HepG2 (cell line): ENCODE data around the gene B3GNT7. TPM values are rescaled to one million over a fixed set of nuclear protein-coding genes. Genes with fewer than 3 reads are reported as not detected.

Experiments
- BORCS8-MEF2B ChIP-seq: sonication (generic); formaldehyde crosslinking; IDR thresholded peaks from 2 replicates; pipeline ENCODE4 v1.8.0; 2022; ENCODE audit warnings: mild to moderate bottlenecking, missing genetic modification reagents
- ELF4 ChIP-seq: sonication (generic); formaldehyde crosslinking; IDR thresholded peaks from 2 replicates; pipeline ENCODE4 v1.5.0; 2020; ENCODE audit warnings: missing genetic modification reagents, mild to moderate bottlenecking, moderate library complexity, borderline replicate concordance
- FOSL1 ChIP-seq: sonication (generic); formaldehyde crosslinking; IDR thresholded peaks from 2 replicates; pipeline ENCODE4 v1.9.0; 2021; ENCODE audit warnings: missing genetic modification reagents, borderline replicate concordance
- HIC2 ChIP-seq: sonication (generic); formaldehyde crosslinking; IDR thresholded peaks from 2 replicates; pipeline ENCODE4 v1.9.0; 2022; ENCODE audit warnings: low read depth, missing genetic modification reagents
- IRF2 ChIP-seq: IDR thresholded peaks from 2 replicates; pipeline ENCODE4 v1.6.1; 2018; ENCODE audit warnings: missing genetic modification reagents, missing compliant biosample characterization
- KDM2A ChIP-seq: sonication (generic); formaldehyde crosslinking; IDR thresholded peaks from 2 replicates; pipeline ENCODE4 v1.4.0; 2020; ENCODE audit warnings: low read depth, missing genetic modification reagents, borderline replicate concordance
- KDM5B ChIP-seq: sonication (generic); formaldehyde crosslinking; IDR thresholded peaks from 2 replicates; pipeline ENCODE4 v1.4.0; 2020; ENCODE audit warnings: missing genetic modification reagents, mild to moderate bottlenecking, borderline replicate concordance
- MXD3 ChIP-seq: IDR thresholded peaks from 2 replicates; pipeline ENCODE4 v1.6.1; 2016; ENCODE audit warnings: mild to moderate bottlenecking, missing biosample characterization, missing genetic modification reagents
- PATZ1 ChIP-seq: sonication (generic); formaldehyde crosslinking; IDR thresholded peaks from 2 replicates; pipeline ENCODE4 v1.4.0; 2020; ENCODE audit warnings: missing genetic modification reagents
- SNAPC2 ChIP-seq: sonication (generic); formaldehyde crosslinking; IDR thresholded peaks from 2 replicates; pipeline ENCODE4 v1.8.1; 2022; ENCODE audit warnings: mild to moderate bottlenecking, missing genetic modification reagents
- SNRNP70 ChIP-seq: fragments of 200-400 bp; formaldehyde crosslinking; IDR thresholded peaks from 2 replicates; pipeline ENCODE4 v1.6.1; 2017; ENCODE audit warnings: mild to moderate bottlenecking, low read depth, low read length, moderate library complexity
- SPEN ChIP-seq: sonication (generic); formaldehyde crosslinking; IDR thresholded peaks from 2 replicates; pipeline ENCODE4 v1.5.1; 2020; ENCODE audit warnings: low read depth, mild to moderate bottlenecking, missing genetic modification reagents
- ZNF660 ChIP-seq: sonication (generic); formaldehyde crosslinking; IDR thresholded peaks from 2 replicates; pipeline ENCODE4 v1.5.1; 2020; ENCODE audit warnings: mild to moderate bottlenecking, low read depth, missing genetic modification reagents, borderline replicate concordance
- ZNF737 ChIP-seq: sonication (generic); formaldehyde crosslinking; IDR thresholded peaks from 2 replicates; pipeline ENCODE4 v1.5.0; 2020; ENCODE audit warnings: missing genetic modification reagents, mild to moderate bottlenecking, borderline replicate concordance
- polyA plus RNA-seq, 8 experiments: library from polyadenylated mRNA; depleted of rRNA in 3 of 8; stranded (reverse) in 7 of 8; unstranded in 1 of 8; fragments of >200 nt; fragmentation: Illumina TruSeq in 4 of 8; extraction: Trizol in 4 of 8; gene quantifications; 2 replicates each; pipeline versions ENCODE4 v1.2.1 to v1.2.3, GENCODE V29; 2011 to 2016; ENCODE audit warnings: low read depth in 4 of 8, missing spikeins in 1 of 8, mixed read lengths in 1 of 8; ENCODE audit not compliant: insufficient read depth in 1 of 8
- total RNA-seq, 5 experiments: library from RNA; depleted of rRNA; stranded (reverse); fragments of >200 nt; fragmentation: Illumina TruSeq; extraction: Trizol; gene quantifications; 2 replicates each; pipeline ENCODE4 v1.2.3, GENCODE V29; 2016; ENCODE audit warnings: low read depth in 1 of 5
- TF ChIP-seq, protein P1 (sequence below): sonication (generic); formaldehyde crosslinking; IDR thresholded peaks from 2 replicates; pipeline ENCODE4 v1.4.0; 2020; ENCODE audit warnings: missing genetic modification reagents, borderline replicate concordance
- TF ChIP-seq, protein P2 (sequence below): sonication (generic); formaldehyde crosslinking; IDR thresholded peaks from 2 replicates; pipeline ENCODE4 v1.4.0; 2020; ENCODE audit warnings: mild to moderate bottlenecking, missing genetic modification reagents

The B3GNT7 gene
- total and polyA plus RNA-seq, 2 of the 13 experiments (the other 11 are each of a cell fraction or from before 2014, with no cell fraction given): 0.04 to 0.24 TPM

DNA sequence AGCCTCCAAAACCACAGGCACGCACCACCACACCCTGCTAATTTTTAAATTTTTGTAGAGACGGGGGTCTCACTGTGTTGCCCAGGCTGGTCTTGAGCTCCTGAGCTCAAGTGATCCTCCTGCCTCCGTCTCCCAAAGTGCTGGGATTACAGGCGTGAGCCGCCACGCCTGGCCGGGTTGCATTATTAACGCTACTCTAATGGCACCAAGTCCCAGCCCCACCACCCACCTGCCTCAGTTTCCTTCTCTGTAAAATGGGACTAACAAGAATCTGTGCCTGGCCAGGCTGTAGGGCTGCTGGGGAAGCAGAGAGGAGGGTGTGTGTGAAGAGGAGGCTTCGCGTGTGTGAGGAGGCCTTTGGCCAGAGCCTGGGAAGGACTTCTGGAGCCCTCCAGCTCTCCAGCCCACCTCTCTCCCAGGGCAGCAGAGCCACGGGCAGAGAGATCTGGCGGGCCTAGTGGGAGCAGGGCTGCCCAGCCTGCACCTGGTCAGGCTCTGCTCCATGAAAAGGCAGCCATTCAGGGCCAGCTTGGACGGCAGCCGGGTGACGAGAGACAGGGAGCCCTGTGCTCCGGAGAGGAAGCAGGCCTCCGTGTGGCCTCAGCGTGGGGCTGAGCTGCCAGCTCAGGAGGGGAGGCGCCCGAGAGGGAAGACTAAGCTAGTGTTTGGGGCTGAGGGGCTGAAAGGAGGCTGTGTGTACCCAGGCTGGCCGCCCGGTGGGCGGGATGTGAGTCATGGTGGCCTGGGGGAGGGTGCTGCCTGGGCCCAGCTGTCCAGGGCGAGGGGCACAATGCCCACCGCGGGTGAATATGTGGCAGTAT lies 7.4 kb upstream of the B3GNT7 start (continued):
- TF ChIP-seq, protein P1, sequence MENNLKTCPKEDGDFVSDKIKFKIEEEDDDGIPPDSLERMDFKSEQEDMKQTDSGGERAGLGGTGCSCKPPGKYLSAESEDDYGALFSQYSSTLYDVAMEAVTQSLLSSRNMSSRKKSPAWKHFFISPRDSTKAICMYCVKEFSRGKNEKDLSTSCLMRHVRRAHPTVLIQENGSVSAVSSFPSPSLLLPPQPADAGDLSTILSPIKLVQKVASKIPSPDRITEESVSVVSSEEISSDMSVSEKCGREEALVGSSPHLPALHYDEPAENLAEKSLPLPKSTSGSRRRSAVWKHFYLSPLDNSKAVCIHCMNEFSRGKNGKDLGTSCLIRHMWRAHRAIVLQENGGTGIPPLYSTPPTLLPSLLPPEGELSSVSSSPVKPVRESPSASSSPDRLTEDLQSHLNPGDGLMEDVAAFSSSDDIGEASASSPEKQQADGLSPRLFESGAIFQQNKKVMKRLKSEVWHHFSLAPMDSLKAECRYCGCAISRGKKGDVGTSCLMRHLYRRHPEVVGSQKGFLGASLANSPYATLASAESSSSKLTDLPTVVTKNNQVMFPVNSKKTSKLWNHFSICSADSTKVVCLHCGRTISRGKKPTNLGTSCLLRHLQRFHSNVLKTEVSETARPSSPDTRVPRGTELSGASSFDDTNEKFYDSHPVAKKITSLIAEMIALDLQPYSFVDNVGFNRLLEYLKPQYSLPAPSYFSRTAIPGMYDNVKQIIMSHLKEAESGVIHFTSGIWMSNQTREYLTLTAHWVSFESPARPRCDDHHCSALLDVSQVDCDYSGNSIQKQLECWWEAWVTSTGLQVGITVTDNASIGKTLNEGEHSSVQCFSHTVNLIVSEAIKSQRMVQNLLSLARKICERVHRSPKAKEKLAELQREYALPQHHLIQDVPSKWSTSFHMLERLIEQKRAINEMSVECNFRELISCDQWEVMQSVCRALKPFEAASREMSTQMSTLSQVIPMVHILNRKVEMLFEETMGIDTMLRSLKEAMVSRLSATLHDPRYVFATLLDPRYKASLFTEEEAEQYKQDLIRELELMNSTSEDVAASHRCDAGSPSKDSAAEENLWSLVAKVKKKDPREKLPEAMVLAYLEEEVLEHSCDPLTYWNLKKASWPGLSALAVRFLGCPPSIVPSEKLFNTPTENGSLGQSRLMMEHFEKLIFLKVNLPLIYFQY (CRISPR knock-in tag): no peak
- TF ChIP-seq SPEN (CRISPR knock-in tag) (0 out of 2 replicates have a peak, but pooled peaks have one; percentile 40), PATZ1 (CRISPR knock-in tag) (0 out of 2 replicates have a peak, but pooled peaks have one; percentile 20), ZNF660 (no peak), SNRNP70 (no peak), KDM2A (peak; percentile 64; the same call in 1 of the 2 replicates), ELF4 (CRISPR knock-in tag) (no peak), HIC2 (CRISPR knock-in tag) (peak; percentile 91; the same call in 1 of the 2 replicates), KDM5B (CRISPR knock-in tag) (peak; percentile 91; the same call in 1 of the 2 replicates), FOSL1 (CRISPR knock-in tag) (0 out of 2 replicates have a peak, but pooled peaks have one; percentile 40), MXD3 (CRISPR knock-in tag) (0 out of 2 replicates have a peak, but pooled peaks have one; percentile 45), SNAPC2 (CRISPR knock-in tag) (no peak), ZNF737 (CRISPR knock-in tag) (no peak), BORCS8-MEF2B (no peak), IRF2 (0 out of 2 replicates have a peak, but pooled peaks have one; percentile 31)
- TF ChIP-seq, protein P2, sequence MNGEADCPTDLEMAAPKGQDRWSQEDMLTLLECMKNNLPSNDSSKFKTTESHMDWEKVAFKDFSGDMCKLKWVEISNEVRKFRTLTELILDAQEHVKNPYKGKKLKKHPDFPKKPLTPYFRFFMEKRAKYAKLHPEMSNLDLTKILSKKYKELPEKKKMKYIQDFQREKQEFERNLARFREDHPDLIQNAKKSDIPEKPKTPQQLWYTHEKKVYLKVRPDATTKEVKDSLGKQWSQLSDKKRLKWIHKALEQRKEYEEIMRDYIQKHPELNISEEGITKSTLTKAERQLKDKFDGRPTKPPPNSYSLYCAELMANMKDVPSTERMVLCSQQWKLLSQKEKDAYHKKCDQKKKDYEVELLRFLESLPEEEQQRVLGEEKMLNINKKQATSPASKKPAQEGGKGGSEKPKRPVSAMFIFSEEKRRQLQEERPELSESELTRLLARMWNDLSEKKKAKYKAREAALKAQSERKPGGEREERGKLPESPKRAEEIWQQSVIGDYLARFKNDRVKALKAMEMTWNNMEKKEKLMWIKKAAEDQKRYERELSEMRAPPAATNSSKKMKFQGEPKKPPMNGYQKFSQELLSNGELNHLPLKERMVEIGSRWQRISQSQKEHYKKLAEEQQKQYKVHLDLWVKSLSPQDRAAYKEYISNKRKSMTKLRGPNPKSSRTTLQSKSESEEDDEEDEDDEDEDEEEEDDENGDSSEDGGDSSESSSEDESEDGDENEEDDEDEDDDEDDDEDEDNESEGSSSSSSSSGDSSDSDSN (CRISPR knock-in tag): peak; percentile 82
